ENCODE data around the gene SUCO.

- TF ChIP-seq ZNF274 (IDR thresholded peaks at IDR 0.05; ENCODE audit: low read depth, low read length) (no peak), YY1 (IDR thresholded peaks at IDR 0.05; ENCODE audit: insufficient read depth, insufficient read length) (no peak)
Measured at GRCh38 chr1:172616636-172617035, 83.7 kb downstream of the SUCO start.
